ENCODE results near the gene SLCO4A1. TPM values are rescaled to one million over a fixed set of nuclear protein-coding genes. Genes with fewer than 3 reads are reported as not detected.

SLCO4A1 gene
- total and polyA plus RNA-seq, 2 donors (not counting 3 experiments of a cell fraction or from before 2014, with no cell fraction given) = 1.4 to 4.1 TPM

DNA sequence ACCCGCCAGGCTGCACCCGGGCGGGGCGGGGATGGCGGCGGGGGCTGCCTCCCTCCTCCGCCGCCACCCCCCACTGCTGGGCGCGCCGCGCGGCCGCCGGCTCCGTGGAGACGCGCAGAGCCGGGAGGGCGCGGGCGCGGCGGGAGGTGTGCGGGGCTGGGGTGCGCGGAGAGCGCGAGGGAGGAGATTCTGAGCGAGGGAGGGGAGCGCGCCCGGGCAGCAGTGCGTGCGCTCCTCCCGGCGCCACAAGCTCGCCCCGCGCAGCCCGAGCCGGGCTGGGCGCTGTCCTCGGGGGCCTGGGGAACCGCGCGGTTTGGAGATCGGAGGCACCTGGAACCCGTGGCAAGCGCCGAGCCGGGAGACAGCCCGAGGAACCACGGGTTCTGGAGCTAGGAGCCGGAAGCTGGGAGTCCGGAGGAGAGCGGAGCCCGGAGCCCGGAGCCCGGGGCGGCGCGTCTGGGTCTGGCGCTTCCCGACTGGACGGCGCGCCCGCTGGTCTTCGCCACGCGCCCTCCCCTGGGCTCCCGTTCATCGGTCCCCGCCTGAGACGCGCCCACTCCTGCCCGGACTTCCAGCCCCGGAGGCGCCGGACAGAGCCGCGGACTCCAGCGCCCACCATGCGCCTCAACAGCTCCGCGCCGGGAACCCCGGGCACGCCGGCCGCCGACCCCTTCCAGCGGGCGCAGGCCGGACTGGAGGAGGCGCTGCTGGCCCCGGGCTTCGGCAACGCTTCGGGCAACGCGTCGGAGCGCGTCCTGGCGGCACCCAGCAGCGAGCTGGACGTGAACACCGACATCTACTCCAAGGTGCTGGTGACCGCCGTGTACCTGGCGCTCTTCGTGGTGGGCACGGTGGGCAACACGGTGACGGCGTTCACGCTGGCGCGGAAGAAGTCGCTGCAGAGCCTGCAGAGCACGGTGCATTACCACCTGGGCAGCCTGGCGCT lies 66.6 kb downstream of the SLCO4A1 start, which contains the start of gene NTSR1:
Gene NTSR1 (plus strand): TSS at position 246 of the 946 bp plus-strand sequence. CDS start 372 bp downstream, at position 618.
- H3K27me3 ChIP-seq (ENCODE audit: control insufficient read depth in 2 of 2, insufficient read depth in 2 of 2, low read length in 2 of 2) = peaks cover 4 to 24% of the 10 kb centered on the region in 2 experiments
- no peak within 1 kb of the TSS for H3K4me3 ChIP-seq (replicated peaks in 1 of 3; ENCODE audit: insufficient read depth in 1 of 3, low read depth in 1 of 3, low read length in 3 of 3)
- CTCF ChIA-PET = interaction anchor here (1.0 to 4.6 kb wide), 13 partner anchors 10 to 99 kb away, joined by 3 to 20 read pairs (median 7); no protein-coding TSS in a partner anchor
- TF ChIP-seq GATA2 (IDR thresholded peaks at IDR 0.05; ENCODE audit: insufficient read depth, insufficient read length, low read depth, low read length) (no peak), EZH2 (IDR thresholded peaks at IDR 0.05; ENCODE audit: borderline replicate concordance, low read depth, low read length, severe bottlenecking) (peak; percentile 63)
- H3K79me2 ChIP-seq (ENCODE audit: control insufficient read depth, insufficient read depth, low read length) = no peaks in the 10 kb centered on the region
- intact Hi-C loops (cut with micrococcal nuclease) = no loop called here
- no peaks in the 10 kb centered on the region for H4K20me1 ChIP-seq (replicated peaks; ENCODE audit: control insufficient read depth, extremely low read depth, insufficient read depth, low read length)
- FAIRE-seq (no peak), DNase-seq (ENCODE audit: low read depth, low spot score) (no peak)
- BruUV-seq (replicated peaks) = no TSS peak
- H3K36me3 ChIP-seq (ENCODE audit: control insufficient read depth in 2 of 2, extremely low read depth in 1 of 2, insufficient read depth in 2 of 2, low read length in 2 of 2) = no peaks in the 10 kb centered on the region
- no peaks in the 10 kb centered on the region for H3K9me1 ChIP-seq (replicated peaks; ENCODE audit: control insufficient read depth, extremely low read depth, insufficient read depth, low read length)
- H3K4me2 ChIP-seq (ENCODE audit: insufficient read depth, low read length) = no peak within 1 kb of the TSS
- no peak within 1 kb of the TSS for H2AFZ ChIP-seq (ENCODE audit: low read depth, low read length)
- H3K27ac ChIP-seq (ENCODE audit: insufficient read depth, low read depth, low read length) = no peak within 1 kb of the TSS
- H3K9ac ChIP-seq (replicated peaks; ENCODE audit: extremely low read depth, insufficient read depth, low read length) = no peak within 1 kb of the TSS
- POLR2A ChIA-PET = no interaction called here
- peaks cover 15% of the 10 kb centered on the region for H3K4me1 ChIP-seq (ENCODE audit: control insufficient read depth, extremely low read depth, insufficient read depth, low read length)
- H3K9me3 ChIP-seq (replicated peaks; ENCODE audit: control insufficient read depth, insufficient read depth, low read length) = no peaks in the 10 kb centered on the region
- dilution Hi-C loops (cut with MboI; ENCODE audit: extremely low pct_ligation_motif_present, low sequenced_read_pairs) = no loop called here

DNA sequence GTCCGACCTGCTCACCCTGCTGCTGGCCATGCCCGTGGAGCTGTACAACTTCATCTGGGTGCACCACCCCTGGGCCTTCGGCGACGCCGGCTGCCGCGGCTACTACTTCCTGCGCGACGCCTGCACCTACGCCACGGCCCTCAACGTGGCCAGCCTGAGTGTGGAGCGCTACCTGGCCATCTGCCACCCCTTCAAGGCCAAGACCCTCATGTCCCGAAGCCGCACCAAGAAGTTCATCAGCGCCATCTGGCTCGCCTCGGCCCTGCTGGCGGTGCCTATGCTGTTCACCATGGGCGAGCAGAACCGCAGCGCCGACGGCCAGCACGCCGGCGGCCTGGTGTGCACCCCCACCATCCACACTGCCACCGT lies 67.2 kb downstream of the SLCO4A1 start:
- intact Hi-C loops (cut with micrococcal nuclease) = no loop called here
- H3K4me1 ChIP-seq (ENCODE audit: control insufficient read depth, extremely low read depth, insufficient read depth, low read length) = peaks cover 8% of the 10 kb centered on the region
- ChIA-PET CTCF (interaction anchor here (0.6 to 4.6 kb wide), 8 partner anchors 11 to 85 kb away, joined by 3 to 20 read pairs (median 6); no protein-coding TSS in a partner anchor), POLR2A (no interaction called here)
- dilution Hi-C loops (cut with MboI; ENCODE audit: extremely low pct_ligation_motif_present, low sequenced_read_pairs) = no loop called here
- H3K9me1 ChIP-seq (replicated peaks; ENCODE audit: control insufficient read depth, extremely low read depth, insufficient read depth, low read length) = no peaks in the 10 kb centered on the region
- H3K36me3 ChIP-seq (ENCODE audit: control insufficient read depth in 2 of 2, extremely low read depth in 1 of 2, insufficient read depth in 2 of 2, low read length in 2 of 2) = no peaks in the 10 kb centered on the region
- no peak for TF ChIP-seq CTCF (IDR thresholded peaks at IDR 0.05; ENCODE audit: extremely low read depth in 1 of 2, insufficient read depth in 1 of 2, low read depth in 1 of 2, low read length in 2 of 2)
- no peak for TF ChIP-seq JUN (IDR thresholded peaks at IDR 0.05; ENCODE audit: borderline replicate concordance, insufficient read depth, insufficient read length, low read depth)
- no peak for TF ChIP-seq POLR2A (IDR thresholded peaks at IDR 0.05; ENCODE audit: low read depth, low read length)
- no peak overlapping the region for H3K27ac ChIP-seq (ENCODE audit: insufficient read depth, low read depth, low read length)
- DNase-seq (ENCODE audit: low read depth, low spot score) (no peak), FAIRE-seq (no peak)
- no TSS peak for BruUV-seq (replicated peaks)
- peaks cover 4 to 26% of the 10 kb centered on the region in 2 experiments for H3K27me3 ChIP-seq (ENCODE audit: control insufficient read depth in 2 of 2, insufficient read depth in 2 of 2, low read length in 2 of 2)
- no peak overlapping the region for H3K4me3 ChIP-seq (replicated peaks in 1 of 3; ENCODE audit: insufficient read depth in 1 of 3, low read depth in 1 of 3, low read length in 3 of 3)
- no peak overlapping the region for H3K9ac ChIP-seq (replicated peaks; ENCODE audit: extremely low read depth, insufficient read depth, low read length)
- H4K20me1 ChIP-seq (replicated peaks; ENCODE audit: control insufficient read depth, extremely low read depth, insufficient read depth, low read length) = no peaks in the 10 kb centered on the region
- no peaks in the 10 kb centered on the region for H3K9me3 ChIP-seq (replicated peaks; ENCODE audit: control insufficient read depth, insufficient read depth, low read length)
- no peak overlapping the region for H2AFZ ChIP-seq (ENCODE audit: low read depth, low read length)
- no peak overlapping the region for H3K4me2 ChIP-seq (ENCODE audit: insufficient read depth, low read length)
- H3K79me2 ChIP-seq (ENCODE audit: control insufficient read depth, insufficient read depth, low read length) = no peaks in the 10 kb centered on the region
